Fibroblast of lung (primary cell): ENCODE data around the gene NFYC.

Source experiments
- CTCF ChIP-seq, 2 donors: IDR thresholded peaks in 1 of 2; conservative IDR thresholded peaks in 1 of 2; 1 replicate in 1 of 2; 2 replicates in 1 of 2; pipeline ENCODE4 v1.5.1; 2011 to 2012; ENCODE audit warnings: low read length in 2 of 2, control low read depth in 1 of 2, inconsistent platforms in 1 of 2, low read depth in 1 of 2, mild to moderate bottlenecking in 1 of 2
- EZH2 ChIP-seq: IDR thresholded peaks from 2 replicates; pipeline ENCODE4 v1.5.1; 2012; ENCODE audit warnings: low read length, control low read depth, mild to moderate bottlenecking; ENCODE audit errors: missing control alignments

GRCh38 chr1:40690771-40691537 is 550 bp upstream of the NFYC start:
- TF ChIP-seq CTCF (conservative IDR thresholded peaks at IDR 0.05 in 1 of 2, IDR thresholded peaks at IDR 0.05 in 1 of 2; ENCODE audit: low read depth in 1 of 2, low read length in 2 of 2) (no peak), EZH2 (no peak)
